Stimulated activated CD4-positive, alpha-beta T cell treated with anti-CD3 and anti-CD28 coated beads, Interleukin-2, amount 100 ng/mL, for 4 hours (primary cell): ENCODE results near the gene DPEP3.
"Not testable (repeated sequence)": the region's sequence is repeated elsewhere in the genome, so short reads cannot be mapped to it uniquely, and the experiment has no call there.

Experiments used
- DNase-seq: peaks from one replicate; pipeline ENCODE4 v3.0.0-alpha.2; 2020; ENCODE audit warnings: low read depth

The DPEP3 gene

DNA sequence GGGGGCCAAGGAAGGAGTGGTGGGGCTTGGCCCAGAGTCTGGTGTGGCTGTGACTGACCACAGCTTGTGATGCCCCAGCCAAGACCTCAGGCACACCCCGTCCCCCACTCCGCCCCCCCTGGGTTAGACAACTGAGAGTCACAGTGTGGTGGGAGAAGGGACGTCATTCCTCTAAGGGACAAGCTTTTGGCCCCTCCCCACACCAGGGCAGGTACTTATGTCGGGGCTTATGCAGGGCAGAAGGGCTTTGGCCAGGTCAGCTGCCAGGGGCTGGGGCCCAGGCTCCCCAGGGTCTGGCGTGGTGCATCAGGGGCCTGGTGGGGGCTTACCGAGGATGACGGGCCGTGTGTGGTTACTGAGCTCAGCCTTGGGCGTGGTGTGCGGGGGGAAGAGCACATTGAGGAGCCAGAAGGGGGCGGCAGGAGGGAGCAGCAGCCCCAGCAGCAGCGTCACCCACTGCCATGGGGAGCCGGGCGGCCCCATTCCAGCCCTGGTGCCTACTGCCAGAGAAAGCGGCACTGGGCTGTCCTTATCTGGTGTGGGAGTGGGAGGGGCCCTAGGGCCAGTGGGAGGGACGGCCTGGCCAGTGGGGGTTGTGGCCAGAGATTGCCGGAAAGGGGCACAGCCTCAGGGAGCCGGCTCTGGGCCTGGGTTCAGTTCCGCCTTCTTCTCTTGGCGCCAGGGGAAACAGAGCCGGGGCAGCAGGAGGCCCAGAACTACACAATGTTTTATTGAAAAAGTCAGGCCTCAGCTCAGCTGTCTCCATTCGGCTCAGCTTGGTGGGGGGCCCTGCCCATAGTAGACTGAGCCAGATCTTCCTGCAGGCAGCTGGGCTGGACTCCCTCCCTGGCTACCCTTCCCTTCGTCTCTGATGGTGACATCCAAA lies 36.4 kb downstream of the DPEP3 start, which contains the start of gene LCAT:
LCAT (minus strand) TSS at position 502 of the 886 bp plus-strand sequence; CDS start at position 483, 19 bp downstream.
- DNase-seq: no peak

DNA sequence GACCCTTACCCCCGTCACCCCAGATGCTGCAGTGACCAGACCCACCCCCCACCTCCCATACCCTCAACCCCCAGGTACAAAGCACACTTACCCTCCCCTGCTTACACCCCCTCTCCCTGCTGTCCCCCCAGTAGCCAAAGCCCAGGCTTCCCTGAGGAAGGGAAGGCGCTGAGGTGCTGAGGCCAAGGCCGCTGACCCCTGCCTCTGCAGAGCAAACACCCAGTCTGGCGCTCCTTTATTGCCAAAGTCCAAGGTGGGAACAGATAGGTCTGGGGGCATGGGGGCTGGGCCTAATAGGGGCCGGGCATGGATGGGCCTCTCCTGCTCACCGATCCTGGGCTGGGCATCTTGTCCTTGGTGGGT lies 37.1 kb downstream of the DPEP3 start:
- no peak for DNase-seq

DNA sequence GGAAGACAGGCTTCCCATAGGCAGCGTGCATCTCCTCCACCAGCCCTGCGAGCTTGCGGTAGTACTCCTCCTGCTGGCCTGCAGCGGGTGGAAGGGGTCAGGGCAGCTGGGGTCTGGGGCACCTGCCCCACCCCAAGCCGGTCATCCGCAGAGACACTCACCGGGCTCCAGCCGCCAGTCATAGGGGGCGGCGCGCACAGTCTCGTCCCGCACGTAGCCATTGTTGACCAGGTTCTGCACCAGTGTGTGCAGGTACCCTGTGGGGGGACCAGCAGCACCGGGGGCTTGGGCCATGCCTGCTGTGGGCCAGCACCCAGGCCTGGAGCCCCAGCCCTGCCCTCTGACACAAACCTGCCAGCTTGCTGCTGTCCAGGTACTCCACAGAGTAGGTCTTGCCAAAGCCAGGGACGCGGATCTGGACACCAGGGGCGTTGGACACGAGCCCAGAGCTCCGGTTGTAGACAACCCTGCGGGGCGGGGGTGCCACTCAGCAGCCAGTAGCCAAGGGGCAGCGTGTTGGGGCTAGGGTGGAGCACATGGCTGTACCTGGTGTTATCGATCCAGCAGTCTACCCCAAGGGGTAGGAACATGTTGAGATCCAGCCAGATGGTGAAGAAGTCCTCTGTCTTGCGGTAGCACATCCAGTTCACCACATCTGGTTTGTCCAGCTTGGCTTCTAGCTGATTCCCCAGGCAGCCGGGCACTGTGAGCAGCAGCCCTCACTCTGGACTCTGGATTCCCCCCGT lies 37.6 kb downstream of the DPEP3 start:
- no peak for DNase-seq

DNA sequence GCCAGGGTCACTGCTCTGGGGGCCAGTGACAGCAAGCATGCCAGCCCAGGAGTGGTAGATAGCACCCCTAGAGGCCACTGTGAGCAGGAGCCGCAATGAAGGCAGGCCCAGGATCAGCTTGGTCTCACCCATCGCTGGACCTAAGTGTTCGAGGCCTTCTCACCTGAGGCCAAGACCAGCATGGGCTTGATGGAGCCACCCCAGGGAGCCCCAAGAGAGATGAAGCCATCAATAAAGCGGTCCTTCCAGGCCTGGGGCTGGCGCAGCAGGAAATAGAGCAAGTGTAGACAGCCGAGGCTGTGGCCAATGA lies 38.1 kb downstream of the DPEP3 start:
- no peak for DNase-seq

DNA sequence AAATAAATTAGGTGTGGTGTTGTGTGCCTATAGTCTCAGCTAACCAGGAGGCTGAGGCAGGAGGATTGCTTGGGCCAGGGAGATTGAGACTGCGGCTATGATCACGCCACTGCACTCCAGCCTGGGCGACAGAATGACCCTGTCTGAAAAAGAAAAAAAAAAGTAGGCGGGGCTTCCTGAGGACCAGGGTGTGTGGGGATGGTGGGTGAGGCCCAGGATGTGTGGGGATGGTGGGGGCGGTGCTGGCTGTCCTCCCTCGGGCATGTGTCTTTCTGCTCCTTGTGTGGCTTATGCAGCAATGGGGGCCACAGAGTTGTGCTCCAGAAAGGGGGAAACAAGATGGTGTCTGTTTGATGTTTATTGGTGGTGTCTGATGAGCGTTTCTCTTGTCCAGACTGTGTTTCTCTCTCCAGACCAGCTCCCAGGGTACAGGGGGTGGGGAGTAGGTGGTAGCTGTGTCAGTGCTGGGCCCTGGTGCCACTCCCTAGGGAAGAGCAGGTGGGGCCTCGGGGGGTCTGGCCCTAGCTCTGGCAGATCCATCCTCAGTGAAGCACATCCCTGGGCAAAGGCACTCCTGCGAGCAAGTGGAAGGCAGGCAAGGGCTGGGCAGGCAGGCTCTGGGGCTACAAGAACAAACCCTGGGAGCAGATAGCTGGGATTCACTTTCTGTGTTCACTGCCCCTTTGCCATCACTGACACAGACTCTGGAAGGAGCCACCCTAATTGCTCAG lies 38.7 kb downstream of the DPEP3 start:
- no peak for DNase-seq

DNA sequence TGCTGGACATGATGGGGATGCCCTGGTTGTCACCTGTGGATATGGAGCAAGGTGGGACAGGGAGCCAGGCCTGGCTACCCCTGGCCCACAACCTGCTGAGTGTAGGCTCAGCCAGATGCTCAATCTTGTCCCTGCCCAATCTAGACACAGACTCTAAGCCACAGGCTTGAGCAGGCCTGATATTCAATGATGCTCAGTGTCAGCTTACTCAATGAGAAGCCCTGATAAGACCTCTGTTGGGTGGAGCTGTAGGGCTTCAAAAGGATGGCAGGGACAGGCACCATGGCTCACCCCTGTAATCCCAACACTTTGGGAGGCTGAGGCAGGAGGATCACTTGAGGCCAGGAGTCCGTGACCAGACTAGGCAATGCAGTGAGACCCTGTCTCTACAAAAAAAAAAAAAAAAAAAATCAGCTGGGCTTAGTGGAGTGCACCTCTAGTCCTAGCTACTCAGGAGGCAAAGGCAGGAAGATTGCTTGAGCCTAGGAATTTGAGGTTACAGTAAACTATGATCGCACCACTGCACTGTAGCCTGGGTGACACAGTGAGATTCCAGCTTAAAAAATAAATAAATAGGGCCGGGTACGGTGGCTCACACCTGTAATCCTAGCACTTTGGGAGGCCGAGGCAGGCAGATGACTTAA lies 39.7 kb downstream of the DPEP3 start:
- DNase-seq: no peak

DNA sequence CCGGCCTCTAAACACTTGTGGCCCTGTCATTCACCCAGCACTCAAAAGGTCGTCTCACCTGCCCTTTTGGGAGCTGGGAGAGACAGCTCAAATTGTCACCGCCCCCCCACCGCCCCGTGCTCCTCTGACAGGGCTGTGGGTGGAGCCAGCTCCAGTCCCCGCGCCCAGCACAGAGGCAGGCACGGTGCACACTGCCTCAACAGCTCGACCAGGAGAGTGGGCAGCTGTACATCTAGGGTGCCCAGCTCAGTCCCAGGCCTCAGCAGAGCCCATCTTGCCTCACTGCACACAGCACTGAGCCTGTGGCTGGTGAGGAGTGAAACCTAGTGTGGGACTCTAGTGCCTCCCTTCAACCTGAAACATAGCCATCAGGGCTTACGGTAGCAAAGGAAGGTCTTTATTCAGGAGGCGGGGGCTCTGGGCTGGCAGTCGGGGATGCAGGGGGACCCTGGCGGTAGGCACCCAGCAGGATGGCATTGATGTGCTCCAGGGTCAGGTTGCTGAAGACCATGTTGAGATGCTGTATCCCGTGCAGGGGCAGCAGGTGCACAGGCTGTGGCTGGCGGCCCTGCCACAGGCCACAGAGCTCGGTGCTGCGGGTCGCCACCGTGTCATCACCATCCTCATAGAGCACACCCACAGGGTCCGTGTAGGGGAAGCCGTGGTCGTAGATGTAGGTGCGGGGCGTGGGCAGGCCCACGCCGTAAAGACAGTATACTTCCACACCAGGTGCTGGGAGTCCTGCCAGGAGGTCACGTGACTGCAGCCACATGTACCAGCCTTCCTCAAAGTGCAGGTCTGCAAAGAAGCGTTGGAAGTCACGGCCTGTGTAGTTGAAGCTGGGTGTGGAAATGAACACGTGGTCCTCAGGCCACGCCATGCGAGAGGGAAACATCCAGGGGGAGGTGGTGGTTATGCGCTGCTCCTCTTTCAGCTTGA lies 40.5 kb downstream of the DPEP3 start:
- peak; percentile 33 for DNase-seq

DNA sequence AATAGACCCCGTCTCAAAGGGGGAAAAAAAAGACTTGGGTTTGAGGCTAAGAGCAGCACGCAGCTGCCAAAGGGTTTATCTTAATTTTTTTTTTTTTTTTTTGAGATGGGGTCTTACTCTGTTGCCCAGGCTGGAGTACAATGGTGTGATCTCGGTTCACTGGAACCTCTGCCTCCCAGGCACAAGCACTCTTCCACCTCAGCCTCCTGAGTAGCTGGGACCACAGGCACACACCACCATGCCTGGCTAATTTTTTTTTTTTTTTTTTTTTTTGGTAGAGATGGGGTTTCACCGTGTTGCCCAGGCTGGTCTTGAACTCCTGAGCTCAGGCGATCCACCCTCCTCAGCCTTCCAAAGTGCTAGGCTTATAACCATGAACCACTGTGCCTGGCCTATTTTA lies 42.6 kb downstream of the DPEP3 start:
- DNase-seq: not testable (repeated sequence)

DNA sequence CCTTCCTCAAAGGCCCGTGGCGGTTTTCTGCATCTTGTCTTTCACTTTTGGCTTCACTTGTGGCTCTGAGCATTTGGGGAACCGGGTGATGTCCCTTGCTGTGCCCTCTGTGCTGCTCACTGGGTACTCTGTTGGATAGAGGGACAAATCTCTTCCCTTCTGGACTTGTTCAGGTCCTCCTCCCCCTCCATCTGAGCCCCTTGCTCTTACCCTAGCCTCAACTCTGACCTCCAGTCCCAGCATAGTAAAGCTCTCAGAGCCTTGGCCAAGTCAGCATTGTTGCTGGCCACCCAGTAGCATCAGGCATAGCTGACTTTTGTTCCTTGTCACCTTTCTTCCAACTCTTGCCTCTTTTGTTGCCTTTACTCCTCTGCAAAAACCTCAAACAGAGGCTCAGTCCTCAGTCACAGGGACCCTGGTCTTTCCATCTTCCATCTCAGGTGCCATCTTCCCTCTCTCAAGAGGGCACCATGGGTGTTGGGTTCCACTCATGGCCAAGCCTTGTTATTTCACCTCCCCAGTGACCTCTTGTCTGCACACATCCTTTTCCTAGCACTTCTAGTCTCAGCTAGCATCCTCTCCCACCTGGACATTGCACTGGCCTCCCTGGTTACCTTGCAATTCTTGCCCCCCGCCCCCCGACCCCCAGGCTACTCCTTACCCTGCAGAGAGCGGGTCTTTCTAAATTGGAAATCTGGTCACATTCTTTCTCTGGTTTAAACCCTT lies 43.3 kb downstream of the DPEP3 start:
- peak; percentile 72 for DNase-seq

DNA sequence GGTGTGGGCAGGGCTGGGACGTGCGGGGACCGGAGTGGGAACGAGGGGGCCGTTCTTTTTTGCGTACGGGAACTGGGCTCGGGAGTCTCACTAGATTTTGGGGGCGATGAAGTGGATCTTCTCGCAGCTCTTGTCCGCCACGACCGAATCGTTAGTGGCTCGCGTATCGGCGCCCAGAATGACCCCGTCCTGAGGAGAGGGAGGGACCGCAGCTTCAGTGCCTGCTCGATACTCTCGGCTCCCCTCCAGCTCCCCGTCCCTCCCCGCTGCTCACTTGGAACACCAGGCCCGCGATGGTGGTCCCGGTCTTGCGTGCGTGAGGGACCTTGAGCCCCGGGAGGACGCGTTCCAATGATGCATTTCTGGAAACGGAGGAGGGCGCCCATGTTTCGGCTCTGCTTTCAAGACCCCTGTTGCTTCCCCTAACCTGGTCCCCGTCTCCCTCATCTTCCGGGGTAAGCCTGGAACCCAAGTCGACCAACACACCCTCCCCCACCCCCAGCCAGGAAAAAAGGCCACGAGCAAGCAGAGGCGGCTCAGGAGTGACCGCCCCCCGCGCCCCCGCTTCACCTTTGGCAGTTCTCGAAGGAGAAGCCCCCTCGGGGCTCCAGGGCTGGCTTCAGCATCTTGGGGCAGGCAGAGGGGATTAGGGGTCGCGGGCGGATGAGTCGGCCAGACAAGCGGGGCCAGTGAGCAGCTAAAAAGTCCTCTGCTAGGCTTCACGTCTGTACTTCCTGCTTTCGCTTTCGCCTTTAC lies 44.0 kb downstream of the DPEP3 start, which contains the start of gene PSMB10:
PSMB10 (minus strand) TSS at position 727 of the 756 bp plus-strand sequence; CDS start at position 626, 101 bp downstream.
- DNase-seq: peak; percentile 25

DNA sequence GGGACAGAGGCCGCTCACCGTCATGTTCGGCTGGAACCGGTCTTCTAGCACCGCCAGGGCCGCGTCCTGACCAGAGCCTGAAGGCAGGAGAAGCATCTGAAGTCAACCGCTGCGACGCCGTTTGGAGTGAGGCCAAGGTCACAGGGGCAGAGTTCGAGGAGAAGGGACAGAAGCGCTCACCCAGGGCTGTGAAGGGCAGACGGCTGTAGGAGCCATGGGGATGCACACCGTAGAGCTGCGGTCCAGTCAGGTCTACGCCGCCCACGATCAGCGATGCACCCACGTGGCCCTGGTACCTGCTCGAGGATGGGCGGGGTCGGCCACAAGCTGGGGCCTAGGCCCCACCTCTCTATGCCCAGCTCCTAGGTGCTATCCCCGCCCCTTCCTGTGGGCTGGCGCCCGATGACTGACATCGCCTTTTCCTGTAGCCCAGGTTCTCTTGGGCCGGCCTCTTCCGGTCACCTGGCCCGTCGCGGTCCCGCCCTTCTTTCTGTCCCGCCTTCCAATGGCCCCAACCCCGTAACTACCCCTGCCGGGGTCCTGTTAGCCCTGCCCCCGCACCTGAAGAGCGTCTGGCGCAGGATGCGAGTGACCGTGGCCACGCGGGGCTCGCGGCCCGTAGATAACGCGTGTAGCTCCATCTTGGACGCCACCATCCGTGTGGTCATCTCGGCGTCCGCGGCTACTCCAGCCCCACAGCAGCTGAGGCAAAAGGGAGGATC lies 44.7 kb downstream of the DPEP3 start:
- peak; percentile 93 for DNase-seq

DNA sequence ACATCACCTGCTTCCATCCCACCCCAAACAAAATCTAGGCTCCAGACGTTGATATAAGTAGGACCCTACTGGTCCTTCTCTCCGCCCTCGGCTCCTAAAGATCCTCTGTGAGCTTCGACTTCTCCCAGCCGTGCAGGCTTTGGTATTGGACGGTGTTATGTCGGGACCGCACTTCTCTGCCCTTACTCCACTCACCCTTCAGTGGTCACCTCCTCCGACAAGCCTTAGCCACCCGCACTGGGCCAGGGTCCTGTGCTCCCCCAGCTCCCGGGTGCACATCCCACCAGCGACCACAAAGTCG lies 45.2 kb downstream of the DPEP3 start:
- DNase-seq: no peak

DNA sequence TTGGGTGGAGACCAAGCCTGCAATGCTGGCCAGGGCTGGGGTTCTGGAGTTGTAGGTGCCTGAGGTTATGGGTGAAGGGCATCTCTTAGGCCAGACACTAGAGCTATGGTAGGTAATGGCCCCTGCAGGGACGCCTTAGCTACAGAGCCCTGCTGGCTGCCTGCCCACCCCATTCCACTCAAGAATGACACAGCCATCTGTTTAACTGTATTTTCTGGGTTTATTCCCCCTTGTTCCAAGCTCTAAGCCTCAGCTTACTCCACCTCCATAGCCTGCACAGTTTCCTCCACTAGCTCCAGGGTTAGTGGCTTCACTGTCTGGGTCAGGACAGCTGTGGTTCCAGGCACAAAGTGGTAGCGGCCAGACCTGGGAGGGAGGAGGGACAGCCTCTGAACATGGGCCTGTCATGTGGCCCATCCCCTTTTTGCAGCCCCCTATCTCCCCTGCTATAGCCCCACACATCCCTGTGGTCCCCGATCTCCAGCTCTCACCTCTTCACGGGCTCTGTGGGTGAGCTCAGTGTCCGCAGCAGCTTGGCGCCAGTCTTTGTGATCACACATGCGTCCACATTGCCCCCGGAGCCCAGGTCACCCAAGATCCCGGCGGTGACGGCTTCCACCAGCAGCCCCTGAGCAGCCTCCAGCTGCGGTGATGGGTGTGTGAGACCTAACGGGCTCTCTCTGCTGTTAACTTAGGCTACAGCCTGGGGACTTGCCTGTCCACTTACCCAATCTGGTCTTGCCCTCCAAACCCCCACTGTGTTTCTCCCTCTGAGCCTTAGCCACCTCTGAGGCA lies 45.8 kb downstream of the DPEP3 start:
- DNase-seq: no peak

DNA sequence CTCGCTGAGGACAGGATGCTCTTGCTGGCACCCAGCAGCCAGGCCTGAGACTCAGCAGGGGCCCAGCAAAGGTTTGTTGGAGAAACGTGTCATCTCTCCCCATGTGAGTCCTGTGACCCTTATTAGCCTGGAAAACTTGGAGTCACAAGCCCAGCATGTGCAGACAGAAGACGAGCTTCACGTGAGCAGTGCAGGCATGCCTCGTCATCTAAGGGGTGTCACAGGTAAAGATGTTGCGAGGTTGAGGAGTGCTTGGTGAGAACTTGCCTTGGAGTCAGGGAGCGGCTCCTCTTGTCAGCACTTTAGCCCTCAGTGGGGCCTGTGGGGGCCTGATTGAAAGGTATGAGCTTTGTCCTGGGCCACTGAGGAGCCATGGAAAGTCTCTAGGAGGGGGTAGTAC lies 46.5 kb downstream of the DPEP3 start:
- DNase-seq: no peak

DNA sequence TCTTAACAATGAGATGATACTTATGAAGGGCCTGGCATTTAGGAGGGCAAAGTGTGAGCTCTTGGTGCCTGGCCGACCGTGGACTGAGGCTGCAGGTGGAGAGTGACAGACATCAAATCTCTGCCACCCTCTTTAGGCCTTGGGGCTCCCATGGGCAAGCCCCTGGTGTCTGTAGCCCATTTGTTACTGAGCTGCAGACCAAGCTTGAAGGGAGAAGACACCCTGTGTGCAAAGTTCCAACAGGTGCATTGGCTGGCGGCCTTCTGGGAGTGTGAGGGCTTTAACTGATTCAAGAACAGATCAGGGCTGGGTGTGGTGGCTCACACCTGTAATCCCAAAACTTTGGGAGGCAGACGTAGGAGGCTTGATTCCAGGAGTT lies 47.8 kb downstream of the DPEP3 start:
- no peak for DNase-seq

DNA sequence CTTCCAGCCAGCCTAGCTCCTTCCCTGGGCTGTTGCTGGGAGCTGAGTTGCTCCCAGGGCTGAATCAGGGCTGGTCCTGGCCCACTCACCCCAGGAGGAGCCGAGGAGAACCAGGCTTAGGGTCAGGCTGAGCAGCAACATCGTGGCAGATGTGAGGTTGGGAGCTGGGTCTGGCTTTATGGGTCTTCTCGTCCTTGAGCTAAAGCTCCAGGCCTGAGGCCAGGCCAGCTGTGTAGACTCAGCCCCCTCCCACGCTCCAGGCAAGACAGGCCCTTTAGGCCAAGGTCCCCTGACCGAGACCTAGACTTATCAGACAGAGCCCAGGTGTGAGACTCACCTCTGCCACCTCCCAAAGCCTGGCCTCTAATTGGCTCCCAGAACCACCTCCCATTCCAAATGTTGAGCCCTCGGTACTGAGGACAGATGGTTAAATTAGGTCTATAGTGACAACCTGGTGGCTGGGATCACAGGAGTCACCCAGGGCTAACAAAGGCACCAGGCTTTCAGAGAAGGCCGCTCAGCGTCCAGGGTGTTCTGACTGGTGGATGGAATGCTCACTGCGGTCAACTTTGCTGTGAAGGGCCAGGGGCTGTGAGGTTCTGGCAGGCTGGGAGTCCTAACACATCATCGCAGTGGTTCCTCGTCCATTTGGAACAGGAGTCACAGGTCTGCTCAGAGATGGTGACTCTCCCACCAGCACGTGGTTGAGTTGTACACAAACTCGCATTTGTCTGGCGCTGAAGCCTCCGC lies 48.4 kb downstream of the DPEP3 start, which contains the start of gene CTRL:
CTRL (minus strand) TSS at position 151 of the 750 bp plus-strand sequence; CDS start at position 141, 10 bp downstream.
- DNase-seq: no peak

DNA sequence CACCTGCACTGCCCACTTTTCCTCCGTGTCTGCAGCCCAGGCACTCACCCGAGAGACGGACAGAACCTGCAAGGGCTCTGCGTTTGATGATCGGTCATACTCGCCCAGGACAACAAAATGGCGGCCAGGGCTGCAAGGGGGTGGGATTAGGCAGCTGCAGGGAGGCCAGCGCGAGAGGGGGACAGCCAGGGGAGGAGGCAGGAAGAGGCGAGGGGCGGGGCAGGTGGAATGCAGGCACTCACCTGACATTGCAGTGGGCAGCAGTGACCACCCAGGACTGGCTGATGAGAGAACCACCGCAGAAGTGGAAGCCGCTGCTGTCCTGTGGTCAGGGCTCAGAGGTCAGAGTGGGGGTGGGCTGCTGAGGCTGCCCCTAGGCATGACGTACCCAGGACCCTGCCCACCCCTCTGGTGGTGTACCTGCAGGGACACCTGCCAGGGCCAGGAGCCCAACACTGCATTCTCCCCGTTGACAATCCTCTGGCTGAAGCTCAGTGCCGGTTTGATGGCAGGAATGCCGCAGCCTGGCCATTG lies 49.6 kb downstream of the DPEP3 start:
- DNase-seq: no peak
